ENCODE measurements around the gene GNG4. TPM values are rescaled to one million over a fixed set of nuclear protein-coding genes. Genes with fewer than 3 reads are reported as not detected.

Gene GNG4
- total and polyA plus RNA-seq, 2 of the 4 experiments (the other 2 are of a cell fraction): 0.18 to 0.29 TPM

DNA sequence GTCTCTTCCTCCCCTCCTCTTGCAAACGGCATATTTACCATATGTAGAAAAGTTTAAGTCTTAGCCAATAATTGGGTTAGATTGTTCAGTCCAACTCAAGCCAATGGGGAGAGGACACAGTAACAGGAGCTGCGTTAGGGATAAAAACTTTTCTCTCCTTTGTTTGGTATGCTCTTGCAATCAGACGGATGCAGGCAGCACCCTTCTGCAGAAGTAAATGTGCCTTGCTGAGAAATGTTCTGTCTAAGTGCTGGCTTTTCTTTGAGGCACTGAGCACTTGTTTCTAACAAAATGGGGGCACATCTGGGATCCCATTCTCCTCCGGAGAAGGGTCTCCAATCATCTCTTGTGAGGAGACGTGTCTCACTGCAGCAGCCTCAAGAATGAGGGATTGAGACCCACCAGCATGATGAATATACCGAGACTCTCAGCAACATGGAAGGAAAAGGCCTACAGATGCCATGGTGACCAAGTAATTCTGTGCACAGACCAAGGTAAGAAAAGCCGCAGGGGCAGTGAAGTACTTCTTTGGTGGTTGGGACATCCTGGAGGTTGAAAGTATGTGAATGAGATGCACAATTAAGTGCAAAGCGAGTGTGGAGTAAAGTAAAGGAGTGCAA is 20.7 kb upstream of the GNG4 start:
- BruUV-seq (replicated peaks): no TSS peak
- H3K4me2 ChIP-seq (ENCODE audit: low read depth, low read length): no peak overlapping the region
- no peak overlapping the region for H2BK120ac ChIP-seq (ENCODE audit: low read depth, low read length)
- in situ Hi-C loops (cut with MboI; ENCODE audit: low sequenced_read_pairs): no loop called here
- ATAC-seq (ENCODE audit: low read depth) (no peak), DNase-seq (peak; percentile 4)
- no peak overlapping the region for H4K8ac ChIP-seq (ENCODE audit: low read depth in 2 of 2, low read length in 2 of 2)
- H3K36me3 ChIP-seq (ENCODE audit: control insufficient read depth, insufficient read depth, low read length): peaks cover 5% of the 10 kb centered on the region
- no peak overlapping the region for H3K23ac ChIP-seq (ENCODE audit: low read depth, low read length)
- dilution Hi-C loops (cut with HindIII; ENCODE audit: low sequenced_read_pairs, unreplicated experiment): no loop called here
- no peak overlapping the region for H2AFZ ChIP-seq (replicated peaks; ENCODE audit: low read length, poor library complexity)
- H3K9me1 ChIP-seq (ENCODE audit: insufficient read depth, low read length): no peaks in the 10 kb centered on the region
- no peaks in the 10 kb centered on the region for H4K20me1 ChIP-seq (ENCODE audit: insufficient read depth, low read length)
- H2BK15ac ChIP-seq (ENCODE audit: low read depth, low read length): no peak overlapping the region
- no peak overlapping the region for H4K5ac ChIP-seq (ENCODE audit: low read depth, low read length)
- H3K27ac ChIP-seq (ENCODE audit: insufficient read depth, low read length): no peak overlapping the region
- intact Hi-C loops (cut with micrococcal nuclease): no loop called here
- no peak overlapping the region for H3K9ac ChIP-seq (ENCODE audit: low read depth, low read length)
- H3K18ac ChIP-seq (ENCODE audit: low read depth, low read length): no peak overlapping the region
- H3K14ac ChIP-seq (replicated peaks; ENCODE audit: low read depth, low read length): no peak overlapping the region
- H2BK20ac ChIP-seq (ENCODE audit: low read depth, low read length): no peak overlapping the region
- 86% methylated on average over 5 of the region's 8 CpGs; no CpG with 5 or more reads in 1 of the 2 experiments for WGBS, 2 experiments (ENCODE audit: extremely low coverage in 2 of 2, insufficient read length in 1 of 2)
- H2AK9ac ChIP-seq (replicated peaks; ENCODE audit: low read depth, low read length, poor library complexity): no peak overlapping the region
- no peak overlapping the region for H3K4me3 ChIP-seq (ENCODE audit: insufficient read depth, low read depth, low read length)
- TF ChIP-seq, protein P1, sequence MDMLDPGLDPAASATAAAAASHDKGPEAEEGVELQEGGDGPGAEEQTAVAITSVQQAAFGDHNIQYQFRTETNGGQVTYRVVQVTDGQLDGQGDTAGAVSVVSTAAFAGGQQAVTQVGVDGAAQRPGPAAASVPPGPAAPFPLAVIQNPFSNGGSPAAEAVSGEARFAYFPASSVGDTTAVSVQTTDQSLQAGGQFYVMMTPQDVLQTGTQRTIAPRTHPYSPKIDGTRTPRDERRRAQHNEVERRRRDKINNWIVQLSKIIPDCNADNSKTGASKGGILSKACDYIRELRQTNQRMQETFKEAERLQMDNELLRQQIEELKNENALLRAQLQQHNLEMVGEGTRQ (IDR thresholded peaks at IDR 0.05; ENCODE audit: low read depth, low read length): no peak
- TF ChIP-seq NFE2L2 (IDR thresholded peaks at IDR 0.05; ENCODE audit: low read depth, low read length): no peak
- no peak for TF ChIP-seq FOS (IDR thresholded peaks at IDR 0.05; ENCODE audit: low read depth, low read length)
- no peak for TF ChIP-seq RCOR1 (IDR thresholded peaks at IDR 0.05; ENCODE audit: insufficient replicate concordance, low read length)
- no peak for TF ChIP-seq MAFK (IDR thresholded peaks at IDR 0.05; ENCODE audit: low read depth, low read length)
- TF ChIP-seq CHD1 (IDR thresholded peaks at IDR 0.05; ENCODE audit: low read depth, low read length): no peak
- no peak for TF ChIP-seq SMC3 (IDR thresholded peaks at IDR 0.05; ENCODE audit: low read depth, low read length)
- no peak for TF ChIP-seq MXI1 (IDR thresholded peaks at IDR 0.05; ENCODE audit: borderline replicate concordance, low read depth, low read length)
- TF ChIP-seq BHLHE40 (IDR thresholded peaks at IDR 0.05; ENCODE audit: low read depth, low read length): no peak
- no peak for TF ChIP-seq MAZ (IDR thresholded peaks at IDR 0.05; ENCODE audit: borderline replicate concordance, low read depth, low read length)
- TF ChIP-seq, protein P2, sequence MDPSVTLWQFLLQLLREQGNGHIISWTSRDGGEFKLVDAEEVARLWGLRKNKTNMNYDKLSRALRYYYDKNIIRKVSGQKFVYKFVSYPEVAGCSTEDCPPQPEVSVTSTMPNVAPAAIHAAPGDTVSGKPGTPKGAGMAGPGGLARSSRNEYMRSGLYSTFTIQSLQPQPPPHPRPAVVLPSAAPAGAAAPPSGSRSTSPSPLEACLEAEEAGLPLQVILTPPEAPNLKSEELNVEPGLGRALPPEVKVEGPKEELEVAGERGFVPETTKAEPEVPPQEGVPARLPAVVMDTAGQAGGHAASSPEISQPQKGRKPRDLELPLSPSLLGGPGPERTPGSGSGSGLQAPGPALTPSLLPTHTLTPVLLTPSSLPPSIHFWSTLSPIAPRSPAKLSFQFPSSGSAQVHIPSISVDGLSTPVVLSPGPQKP (IDR thresholded peaks at IDR 0.05; ENCODE audit: borderline replicate concordance, low read depth, low read length): no peak
- TF ChIP-seq POLR2A (IDR thresholded peaks at IDR 0.05; ENCODE audit: low read depth, low read length): no peak
- no peak for TF ChIP-seq RFX5 (IDR thresholded peaks at IDR 0.05; ENCODE audit: low read depth, low read length)
- no peak for TF ChIP-seq CEBPB (IDR thresholded peaks at IDR 0.05; ENCODE audit: low read depth, low read length)
- TF ChIP-seq, protein P3, sequence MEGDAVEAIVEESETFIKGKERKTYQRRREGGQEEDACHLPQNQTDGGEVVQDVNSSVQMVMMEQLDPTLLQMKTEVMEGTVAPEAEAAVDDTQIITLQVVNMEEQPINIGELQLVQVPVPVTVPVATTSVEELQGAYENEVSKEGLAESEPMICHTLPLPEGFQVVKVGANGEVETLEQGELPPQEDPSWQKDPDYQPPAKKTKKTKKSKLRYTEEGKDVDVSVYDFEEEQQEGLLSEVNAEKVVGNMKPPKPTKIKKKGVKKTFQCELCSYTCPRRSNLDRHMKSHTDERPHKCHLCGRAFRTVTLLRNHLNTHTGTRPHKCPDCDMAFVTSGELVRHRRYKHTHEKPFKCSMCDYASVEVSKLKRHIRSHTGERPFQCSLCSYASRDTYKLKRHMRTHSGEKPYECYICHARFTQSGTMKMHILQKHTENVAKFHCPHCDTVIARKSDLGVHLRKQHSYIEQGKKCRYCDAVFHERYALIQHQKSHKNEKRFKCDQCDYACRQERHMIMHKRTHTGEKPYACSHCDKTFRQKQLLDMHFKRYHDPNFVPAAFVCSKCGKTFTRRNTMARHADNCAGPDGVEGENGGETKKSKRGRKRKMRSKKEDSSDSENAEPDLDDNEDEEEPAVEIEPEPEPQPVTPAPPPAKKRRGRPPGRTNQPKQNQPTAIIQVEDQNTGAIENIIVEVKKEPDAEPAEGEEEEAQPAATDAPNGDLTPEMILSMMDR (conservative IDR thresholded peaks at IDR 0.05; ENCODE audit: low read depth, low read length): no peak
- TF ChIP-seq RAD21 (IDR thresholded peaks at IDR 0.05; ENCODE audit: low read length): no peak
- H3K27me3 ChIP-seq (ENCODE audit: control insufficient read depth, insufficient read depth, low read length): no peaks in the 10 kb centered on the region
- H2AK5ac ChIP-seq (ENCODE audit: low read depth, low read length): no peak overlapping the region
- no peak overlapping the region for H2BK5ac ChIP-seq (ENCODE audit: low read depth, low read length, poor library complexity, severe bottlenecking)
- CTCF ChIA-PET: no interaction called here
- H3K9me3 ChIP-seq (ENCODE audit: control insufficient read depth, insufficient read depth, low read length): peaks cover 16% of the 10 kb centered on the region
- no peak overlapping the region for H4K91ac ChIP-seq (ENCODE audit: insufficient read depth, low read depth, low read length)
- no peaks in the 10 kb centered on the region for H3K79me1 ChIP-seq (ENCODE audit: low read depth in 1 of 2, low read length in 2 of 2)
- POLR2A ChIA-PET (ENCODE audit: unreplicated experiment): no interaction called here
- H3K4me1 ChIP-seq (ENCODE audit: control insufficient read depth, insufficient read depth, low read length): no peaks in the 10 kb centered on the region
- H3K4ac ChIP-seq (ENCODE audit: low read depth, low read length): no peak overlapping the region
- H3K56ac ChIP-seq (ENCODE audit: extremely low read depth, insufficient read depth, low read length): no peak overlapping the region
